ENCODE results near the gene RHAG. TPM values are rescaled to one million over a fixed set of nuclear protein-coding genes. Genes with fewer than 3 reads are reported as not detected.
"Not testable (repeated sequence)": the region's sequence is repeated elsewhere in the genome, so short reads cannot be mapped to it uniquely, and the experiment has no call there.

The RHAG gene
- total RNA-seq, 2 donors from 2014 or later: not detected

DNA sequence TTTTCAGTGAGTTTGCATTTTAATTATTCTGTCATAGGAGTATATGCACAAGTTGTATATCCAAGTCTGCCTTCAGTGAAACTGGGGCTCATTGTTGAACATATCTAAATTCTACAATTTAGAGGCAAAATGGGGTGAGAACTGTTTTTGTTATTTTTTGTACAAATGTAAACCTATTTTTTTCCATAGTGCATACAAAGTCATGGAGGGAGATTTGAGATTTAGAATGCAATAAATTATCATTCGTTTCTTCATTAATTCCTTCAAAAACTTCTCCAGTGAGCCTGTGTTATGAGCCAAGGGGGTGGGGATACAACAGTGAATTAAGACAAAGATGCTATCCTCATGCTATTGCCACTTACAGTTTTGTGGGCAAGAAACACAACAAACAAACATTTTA, 29.8 kb upstream of the RHAG start:
- H3K27ac ChIP-seq: no peak overlapping the region
- H3K27me3 ChIP-seq (replicated peaks; ENCODE audit: insufficient read depth): no peaks in the 10 kb centered on the region
- DNase-seq (ENCODE audit: low spot score): no peak
- no peaks in the 10 kb centered on the region for H3K9me3 ChIP-seq
- no peak for ATAC-seq (ENCODE audit: insufficient number of reproducible peaks, low FRiP score, low read depth)
- H3K36me3 ChIP-seq: no peaks in the 10 kb centered on the region
- H3K4me3 ChIP-seq: no peak overlapping the region
- TF ChIP-seq, protein P1, sequence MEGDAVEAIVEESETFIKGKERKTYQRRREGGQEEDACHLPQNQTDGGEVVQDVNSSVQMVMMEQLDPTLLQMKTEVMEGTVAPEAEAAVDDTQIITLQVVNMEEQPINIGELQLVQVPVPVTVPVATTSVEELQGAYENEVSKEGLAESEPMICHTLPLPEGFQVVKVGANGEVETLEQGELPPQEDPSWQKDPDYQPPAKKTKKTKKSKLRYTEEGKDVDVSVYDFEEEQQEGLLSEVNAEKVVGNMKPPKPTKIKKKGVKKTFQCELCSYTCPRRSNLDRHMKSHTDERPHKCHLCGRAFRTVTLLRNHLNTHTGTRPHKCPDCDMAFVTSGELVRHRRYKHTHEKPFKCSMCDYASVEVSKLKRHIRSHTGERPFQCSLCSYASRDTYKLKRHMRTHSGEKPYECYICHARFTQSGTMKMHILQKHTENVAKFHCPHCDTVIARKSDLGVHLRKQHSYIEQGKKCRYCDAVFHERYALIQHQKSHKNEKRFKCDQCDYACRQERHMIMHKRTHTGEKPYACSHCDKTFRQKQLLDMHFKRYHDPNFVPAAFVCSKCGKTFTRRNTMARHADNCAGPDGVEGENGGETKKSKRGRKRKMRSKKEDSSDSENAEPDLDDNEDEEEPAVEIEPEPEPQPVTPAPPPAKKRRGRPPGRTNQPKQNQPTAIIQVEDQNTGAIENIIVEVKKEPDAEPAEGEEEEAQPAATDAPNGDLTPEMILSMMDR (IDR thresholded peaks at IDR 0.05): no peak
- H3K4me1 ChIP-seq (ENCODE audit: control insufficient read depth in 1 of 2, low read depth in 2 of 2): no peaks in the 10 kb centered on the region

DNA sequence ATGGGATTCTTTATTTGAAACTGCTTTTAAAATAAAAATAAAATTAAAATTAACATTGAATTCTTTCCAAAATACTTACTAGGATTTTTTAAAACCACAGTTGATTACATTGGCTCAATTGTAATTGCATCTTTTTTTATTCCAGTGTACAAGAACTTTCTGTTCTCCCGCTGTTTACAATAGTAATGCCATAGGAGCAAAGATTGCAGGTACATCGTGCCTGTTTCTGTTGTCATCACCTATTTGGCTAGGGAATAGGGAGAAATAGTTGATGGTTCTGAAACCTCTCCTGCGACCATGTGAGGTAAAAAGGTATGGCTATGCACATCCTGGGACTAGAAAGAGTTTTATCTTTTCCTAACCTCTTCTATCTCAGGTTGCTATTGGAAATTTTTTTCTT, 28.2 kb upstream of the RHAG start:
- no peaks in the 10 kb centered on the region for H3K27me3 ChIP-seq (replicated peaks; ENCODE audit: insufficient read depth)
- H3K36me3 ChIP-seq: no peaks in the 10 kb centered on the region
- TF ChIP-seq, protein P1 (IDR thresholded peaks at IDR 0.05): no peak
- no peak for ATAC-seq (ENCODE audit: insufficient number of reproducible peaks, low FRiP score, low read depth)
- H3K27ac ChIP-seq: no peak overlapping the region
- H3K9me3 ChIP-seq: no peaks in the 10 kb centered on the region
- DNase-seq (ENCODE audit: low spot score): no peak
- H3K4me1 ChIP-seq (ENCODE audit: control insufficient read depth in 1 of 2, low read depth in 2 of 2): no peaks in the 10 kb centered on the region
- no peak overlapping the region for H3K4me3 ChIP-seq

DNA sequence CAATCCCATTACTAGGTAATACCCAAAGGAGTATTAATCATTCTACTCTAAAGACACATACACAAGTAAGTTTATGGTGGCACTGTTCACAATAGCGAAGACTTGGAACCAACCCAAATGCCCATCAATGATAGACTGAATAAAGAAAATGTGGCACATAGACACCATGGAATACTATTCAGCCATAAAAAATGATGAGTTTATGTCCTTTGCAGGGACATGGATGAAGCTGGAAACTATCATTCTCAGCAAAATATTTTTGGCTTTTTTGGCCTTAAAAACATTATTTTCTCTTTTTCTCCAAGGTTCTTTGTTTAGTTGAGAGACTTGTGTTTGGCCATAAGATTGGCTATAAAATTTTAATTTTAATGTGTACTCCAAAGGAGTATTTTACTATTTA, 27.4 kb upstream of the RHAG start:
- DNase-seq (ENCODE audit: low spot score); H3K27ac ChIP-seq; H3K9me3 ChIP-seq; H3K27me3 ChIP-seq (replicated peaks; ENCODE audit: insufficient read depth); H3K4me1 ChIP-seq (ENCODE audit: control insufficient read depth in 1 of 2, low read depth in 2 of 2); H3K36me3 ChIP-seq; H3K4me3 ChIP-seq; ATAC-seq (ENCODE audit: insufficient number of reproducible peaks, low FRiP score, low read depth): not testable (repeated sequence)

DNA sequence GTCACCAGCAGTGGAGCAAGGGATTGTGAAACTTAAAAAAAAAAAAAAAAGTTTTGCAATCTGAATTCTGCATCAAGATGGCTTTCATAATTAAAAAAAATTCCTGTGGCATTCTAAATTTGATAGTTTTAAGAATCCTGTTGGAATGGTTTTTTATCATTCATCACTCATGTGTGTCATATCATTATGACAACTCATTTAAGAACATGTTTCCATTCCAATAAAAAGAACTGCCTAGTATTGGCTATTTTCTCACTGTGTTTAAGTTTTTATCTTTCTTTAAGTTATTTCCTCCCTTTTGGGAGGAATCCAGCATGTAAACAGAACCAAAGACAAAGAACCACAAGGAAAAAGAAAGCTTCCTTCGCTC, 26.2 kb upstream of the RHAG start:
- ATAC-seq (ENCODE audit: insufficient number of reproducible peaks, low FRiP score, low read depth): no peak
- no peak for DNase-seq (ENCODE audit: low spot score)
- Histone ChIP-seq H3K4me3 (no peak overlapping the region), H3K27ac (no peak overlapping the region), H3K4me1 (ENCODE audit: control insufficient read depth in 1 of 2, low read depth in 2 of 2) (no peaks in the 10 kb centered on the region), H3K9me3 (no peaks in the 10 kb centered on the region), H3K36me3 (no peaks in the 10 kb centered on the region), H3K27me3 (replicated peaks; ENCODE audit: insufficient read depth) (no peaks in the 10 kb centered on the region)
- TF ChIP-seq, protein P1 (IDR thresholded peaks at IDR 0.05): no peak

DNA sequence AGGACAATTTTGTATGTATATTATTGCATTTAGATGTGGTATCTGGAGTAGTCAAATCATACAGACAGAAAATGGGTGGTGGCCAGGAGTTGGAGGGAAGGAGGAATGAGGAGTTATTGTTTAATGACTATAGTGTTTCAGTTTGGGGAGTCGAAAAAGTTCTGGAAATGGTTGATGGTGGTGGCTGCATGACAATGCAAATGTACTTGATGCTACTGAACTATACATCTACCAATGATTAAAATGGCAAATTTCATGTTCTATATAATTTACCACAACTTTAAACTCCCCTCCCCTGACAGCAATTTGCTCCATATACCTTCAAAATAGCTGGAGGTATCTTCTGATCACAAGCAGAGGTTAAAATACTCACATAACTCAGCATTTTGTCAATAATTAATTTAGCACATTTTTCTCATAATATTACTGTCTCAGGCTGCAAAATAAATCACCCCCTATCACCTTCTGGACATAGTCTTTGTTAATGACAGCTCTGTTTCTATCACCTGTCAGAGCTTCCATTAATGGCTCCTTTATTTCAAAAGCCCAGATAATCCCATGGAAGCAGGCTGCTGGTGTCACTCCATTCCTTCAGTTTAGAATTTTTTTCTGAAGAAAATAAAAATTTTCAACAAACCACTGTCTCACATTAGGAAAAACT, 25.7 kb upstream of the RHAG start:
- ATAC-seq (ENCODE audit: insufficient number of reproducible peaks, low FRiP score, low read depth) (no peak), DNase-seq (ENCODE audit: low spot score) (no peak)
- no peaks in the 10 kb centered on the region for H3K9me3 ChIP-seq
- H3K27me3 ChIP-seq (replicated peaks; ENCODE audit: insufficient read depth): no peaks in the 10 kb centered on the region
- no peak overlapping the region for H3K27ac ChIP-seq
- H3K4me3 ChIP-seq: no peak overlapping the region
- TF ChIP-seq, protein P1 (IDR thresholded peaks at IDR 0.05): no peak
- no peaks in the 10 kb centered on the region for H3K4me1 ChIP-seq (ENCODE audit: control insufficient read depth in 1 of 2, low read depth in 2 of 2)
- no peaks in the 10 kb centered on the region for H3K36me3 ChIP-seq

DNA sequence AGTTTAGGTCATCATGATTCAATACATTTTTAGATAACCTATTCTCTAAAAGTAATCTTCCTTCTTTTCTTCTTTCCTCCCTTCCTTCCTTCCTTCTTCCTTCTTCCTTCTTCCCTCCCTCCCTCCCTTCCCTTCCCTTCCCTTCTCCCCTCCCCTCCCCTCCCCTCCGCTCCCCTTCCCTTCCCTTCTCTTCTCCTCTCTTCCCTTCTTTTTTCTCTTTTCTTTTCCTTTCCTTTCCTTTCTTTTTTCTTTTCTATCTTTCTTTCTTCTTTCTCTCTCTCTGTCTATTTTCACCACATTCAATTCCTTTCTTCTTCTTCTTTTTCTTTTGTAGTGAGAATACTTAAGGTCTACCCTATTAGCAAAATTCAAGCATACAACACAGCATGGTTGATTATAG, 17.3 kb upstream of the RHAG start:
- no peaks in the 10 kb centered on the region for H3K36me3 ChIP-seq
- H3K27me3 ChIP-seq (replicated peaks; ENCODE audit: insufficient read depth): no peaks in the 10 kb centered on the region
- ATAC-seq (ENCODE audit: insufficient number of reproducible peaks, low FRiP score, low read depth): no peak
- no peaks in the 10 kb centered on the region for H3K9me3 ChIP-seq
- no peaks in the 10 kb centered on the region for H3K4me1 ChIP-seq (ENCODE audit: control insufficient read depth in 1 of 2, low read depth in 2 of 2)
- TF ChIP-seq, protein P1 (IDR thresholded peaks at IDR 0.05): no peak
- H3K4me3 ChIP-seq: no peak overlapping the region
- DNase-seq (ENCODE audit: low spot score): no peak
- H3K27ac ChIP-seq: no peak overlapping the region
